ENCODE measurements around the gene INTS4.
"Not testable (repeated sequence)": the region's sequence is repeated elsewhere in the genome, so short reads cannot be mapped to it uniquely, and the experiment has no call there.

The INTS4 gene

GRCh38 chr11:77884186-77884828 lies 110.2 kb downstream of the INTS4 start:
- intact Hi-C loops (cut with DNase I): no loop called here
- DNase-seq: no peak

GRCh38 chr11:77883775-77884174 lies 110.7 kb downstream of the INTS4 start:
- no peak for DNase-seq
- intact Hi-C loops (cut with DNase I): no loop called here

GRCh38 chr11:77882396-77882795 lies 112.1 kb downstream of the INTS4 start:
- DNase-seq: no peak

GRCh38 chr11:77879218-77879617 lies 115.2 kb downstream of the INTS4 start:
- DNase-seq: peak in 1 of 10 donors; percentile 11
- intact Hi-C loops (cut with DNase I): no loop called here

More at GRCh38 chr11:77882396-77882795, 112.1 kb downstream of the INTS4 start:
- intact Hi-C loops (cut with DNase I): no loop called here

GRCh38 chr11:77878247-77878646 lies 116.2 kb downstream of the INTS4 start:
- intact Hi-C loops (cut with DNase I); DNase-seq: not testable (repeated sequence)

GRCh38 chr11:77876045-77876444 lies 118.4 kb downstream of the INTS4 start:
- intact Hi-C loops (cut with DNase I): no loop called here
- no peak for DNase-seq

- DNase-seq: no peak
- intact Hi-C loops (cut with DNase I): no loop called here
Observed at GRCh38 chr11:77874206-77874605, 120.3 kb downstream of the INTS4 start.

GRCh38 chr11:77873345-77873744 lies 121.1 kb downstream of the INTS4 start:
- intact Hi-C loops (cut with DNase I): no loop called here
- no peak for DNase-seq

- no peak for DNase-seq
- intact Hi-C loops (cut with DNase I): no loop called here
Observed at GRCh38 chr11:77871855-77872254, 122.6 kb downstream of the INTS4 start.

- intact Hi-C loops (cut with DNase I): no loop called here
- DNase-seq: no peak
Observed at GRCh38 chr11:77868744-77869143, 125.7 kb downstream of the INTS4 start.

GRCh38 chr11:77866336-77866735 lies 128.1 kb downstream of the INTS4 start:
- intact Hi-C loops (cut with DNase I): no loop called here
- no peak for DNase-seq

- no peak for DNase-seq
- intact Hi-C loops (cut with DNase I): no loop called here
Observed at GRCh38 chr11:77865805-77866204, 128.7 kb downstream of the INTS4 start.

GRCh38 chr11:77861444-77861843 lies 133.0 kb downstream of the INTS4 start:
- DNase-seq; intact Hi-C loops (cut with DNase I): not testable (repeated sequence)

- DNase-seq; intact Hi-C loops (cut with DNase I): not testable (repeated sequence)
Observed at GRCh38 chr11:77857906-77858457, 136.5 kb downstream of the INTS4 start.

GRCh38 chr11:77854838-77855237 lies 139.6 kb downstream of the INTS4 start:
- no peak for DNase-seq
- intact Hi-C loops (cut with DNase I): no loop called here

- intact Hi-C loops (cut with DNase I): no loop called here
- no peak for DNase-seq
Observed at GRCh38 chr11:77851503-77851902, 143.0 kb downstream of the INTS4 start.

GRCh38 chr11:77843700-77844099 lies 150.8 kb downstream of the INTS4 start:
- intact Hi-C loops (cut with DNase I); DNase-seq: not testable (repeated sequence)

- intact Hi-C loops (cut with DNase I): no loop called here
- no peak for DNase-seq
Observed at GRCh38 chr11:77842441-77843121, 151.9 kb downstream of the INTS4 start.

- intact Hi-C loops (cut with DNase I): no loop called here
- no peak for DNase-seq
Observed at GRCh38 chr11:77833302-77833701, 161.2 kb downstream of the INTS4 start.

GRCh38 chr11:77828926-77829325 lies 165.5 kb downstream of the INTS4 start:
- no peak for DNase-seq
- intact Hi-C loops (cut with DNase I): loop anchor here (10.0 kb wide), 1 partner anchor 216 kb away; no protein-coding TSS in a partner anchor

All from posterior cingulate gyrus (tissue), 11 donors.